ENCODE results near the gene RMP24.

DNA sequence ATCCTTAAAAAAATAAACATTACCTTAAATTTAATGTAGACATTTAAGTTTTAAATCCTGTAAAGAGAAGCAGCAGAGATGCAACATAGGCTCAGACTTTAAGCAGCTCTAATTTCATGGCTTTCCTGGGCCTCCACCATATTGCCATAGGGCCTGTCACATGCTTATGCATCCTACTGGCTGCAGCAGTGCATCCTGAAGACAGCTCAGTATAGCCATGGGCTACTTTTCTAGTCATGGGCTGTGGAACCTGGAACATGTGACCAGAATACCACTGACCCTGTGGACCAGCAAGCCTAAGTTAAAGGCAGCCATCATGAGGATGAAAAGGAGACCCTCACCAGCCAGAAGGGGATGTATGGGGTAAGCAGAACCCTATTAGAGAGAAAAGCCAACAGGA is 10.7 kb downstream of the RMP24 start:
- TF ChIP-seq RFX5 (IDR thresholded peaks at IDR 0.05; ENCODE audit: low read length) = no peak
- TF ChIP-seq, protein P1, sequence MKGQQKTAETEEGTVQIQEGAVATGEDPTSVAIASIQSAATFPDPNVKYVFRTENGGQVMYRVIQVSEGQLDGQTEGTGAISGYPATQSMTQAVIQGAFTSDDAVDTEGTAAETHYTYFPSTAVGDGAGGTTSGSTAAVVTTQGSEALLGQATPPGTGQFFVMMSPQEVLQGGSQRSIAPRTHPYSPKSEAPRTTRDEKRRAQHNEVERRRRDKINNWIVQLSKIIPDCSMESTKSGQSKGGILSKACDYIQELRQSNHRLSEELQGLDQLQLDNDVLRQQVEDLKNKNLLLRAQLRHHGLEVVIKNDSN (IDR thresholded peaks at IDR 0.05; ENCODE audit: borderline replicate concordance, low read depth) = no peak
- TF ChIP-seq, protein P2, sequence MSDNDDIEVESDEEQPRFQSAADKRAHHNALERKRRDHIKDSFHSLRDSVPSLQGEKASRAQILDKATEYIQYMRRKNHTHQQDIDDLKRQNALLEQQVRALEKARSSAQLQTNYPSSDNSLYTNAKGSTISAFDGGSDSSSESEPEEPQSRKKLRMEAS (IDR thresholded peaks at IDR 0.05; ENCODE audit: low read depth) = no peak
- TF ChIP-seq RCOR1 (IDR thresholded peaks at IDR 0.05; ENCODE audit: low read length) = no peak
- TF ChIP-seq, protein P3, sequence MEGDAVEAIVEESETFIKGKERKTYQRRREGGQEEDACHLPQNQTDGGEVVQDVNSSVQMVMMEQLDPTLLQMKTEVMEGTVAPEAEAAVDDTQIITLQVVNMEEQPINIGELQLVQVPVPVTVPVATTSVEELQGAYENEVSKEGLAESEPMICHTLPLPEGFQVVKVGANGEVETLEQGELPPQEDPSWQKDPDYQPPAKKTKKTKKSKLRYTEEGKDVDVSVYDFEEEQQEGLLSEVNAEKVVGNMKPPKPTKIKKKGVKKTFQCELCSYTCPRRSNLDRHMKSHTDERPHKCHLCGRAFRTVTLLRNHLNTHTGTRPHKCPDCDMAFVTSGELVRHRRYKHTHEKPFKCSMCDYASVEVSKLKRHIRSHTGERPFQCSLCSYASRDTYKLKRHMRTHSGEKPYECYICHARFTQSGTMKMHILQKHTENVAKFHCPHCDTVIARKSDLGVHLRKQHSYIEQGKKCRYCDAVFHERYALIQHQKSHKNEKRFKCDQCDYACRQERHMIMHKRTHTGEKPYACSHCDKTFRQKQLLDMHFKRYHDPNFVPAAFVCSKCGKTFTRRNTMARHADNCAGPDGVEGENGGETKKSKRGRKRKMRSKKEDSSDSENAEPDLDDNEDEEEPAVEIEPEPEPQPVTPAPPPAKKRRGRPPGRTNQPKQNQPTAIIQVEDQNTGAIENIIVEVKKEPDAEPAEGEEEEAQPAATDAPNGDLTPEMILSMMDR (IDR thresholded peaks at IDR 0.05) = no peak
- no peak for TF ChIP-seq EP300 (IDR thresholded peaks at IDR 0.05; ENCODE audit: borderline replicate concordance in 1 of 2, low read depth in 1 of 2, low read length in 1 of 2)
- TF ChIP-seq TAF1 (IDR thresholded peaks at IDR 0.05; ENCODE audit: borderline replicate concordance, low read depth, low read length) = no peak
- TF ChIP-seq RAD21 (IDR thresholded peaks at IDR 0.05; ENCODE audit: low read length) = no peak
- TF ChIP-seq, protein P4, sequence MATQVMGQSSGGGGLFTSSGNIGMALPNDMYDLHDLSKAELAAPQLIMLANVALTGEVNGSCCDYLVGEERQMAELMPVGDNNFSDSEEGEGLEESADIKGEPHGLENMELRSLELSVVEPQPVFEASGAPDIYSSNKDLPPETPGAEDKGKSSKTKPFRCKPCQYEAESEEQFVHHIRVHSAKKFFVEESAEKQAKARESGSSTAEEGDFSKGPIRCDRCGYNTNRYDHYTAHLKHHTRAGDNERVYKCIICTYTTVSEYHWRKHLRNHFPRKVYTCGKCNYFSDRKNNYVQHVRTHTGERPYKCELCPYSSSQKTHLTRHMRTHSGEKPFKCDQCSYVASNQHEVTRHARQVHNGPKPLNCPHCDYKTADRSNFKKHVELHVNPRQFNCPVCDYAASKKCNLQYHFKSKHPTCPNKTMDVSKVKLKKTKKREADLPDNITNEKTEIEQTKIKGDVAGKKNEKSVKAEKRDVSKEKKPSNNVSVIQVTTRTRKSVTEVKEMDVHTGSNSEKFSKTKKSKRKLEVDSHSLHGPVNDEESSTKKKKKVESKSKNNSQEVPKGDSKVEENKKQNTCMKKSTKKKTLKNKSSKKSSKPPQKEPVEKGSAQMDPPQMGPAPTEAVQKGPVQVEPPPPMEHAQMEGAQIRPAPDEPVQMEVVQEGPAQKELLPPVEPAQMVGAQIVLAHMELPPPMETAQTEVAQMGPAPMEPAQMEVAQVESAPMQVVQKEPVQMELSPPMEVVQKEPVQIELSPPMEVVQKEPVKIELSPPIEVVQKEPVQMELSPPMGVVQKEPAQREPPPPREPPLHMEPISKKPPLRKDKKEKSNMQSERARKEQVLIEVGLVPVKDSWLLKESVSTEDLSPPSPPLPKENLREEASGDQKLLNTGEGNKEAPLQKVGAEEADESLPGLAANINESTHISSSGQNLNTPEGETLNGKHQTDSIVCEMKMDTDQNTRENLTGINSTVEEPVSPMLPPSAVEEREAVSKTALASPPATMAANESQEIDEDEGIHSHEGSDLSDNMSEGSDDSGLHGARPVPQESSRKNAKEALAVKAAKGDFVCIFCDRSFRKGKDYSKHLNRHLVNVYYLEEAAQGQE (IDR thresholded peaks at IDR 0.05; ENCODE audit: low read depth, low read length) = no peak
